ENCODE data around the gene PANK2. TPM values are rescaled to one million over a fixed set of nuclear protein-coding genes. Genes with fewer than 3 reads are reported as not detected.
"Not testable (repeated sequence)": the region's sequence is repeated elsewhere in the genome, so short reads cannot be mapped to it uniquely, and the experiment has no call there.

PANK2 gene
- total RNA-seq, 1 experiment from 2014 or later: 48.8 TPM

- in situ Hi-C loops (cut with HindIII; ENCODE audit: low pct_unique_long_range_greater_than_20kb, low sequenced_read_pairs): no loop called here
- DNase-seq (ENCODE audit: low read depth): no peak
These were observed 23.2 kb upstream of the PANK2 start for GRCh38 chr20:3865887-3866407.

- no peak for DNase-seq (ENCODE audit: low read depth)
- in situ Hi-C loops (cut with HindIII; ENCODE audit: low pct_unique_long_range_greater_than_20kb, low sequenced_read_pairs): no loop called here
These were observed 22.7 kb upstream of the PANK2 start for GRCh38 chr20:3866464-3866863.

GRCh38 chr20:3867802-3868201 lies 21.4 kb upstream of the PANK2 start:
- in situ Hi-C loops (cut with HindIII; ENCODE audit: low pct_unique_long_range_greater_than_20kb, low sequenced_read_pairs): no loop called here
- no peak for DNase-seq (ENCODE audit: low read depth)

DNA sequence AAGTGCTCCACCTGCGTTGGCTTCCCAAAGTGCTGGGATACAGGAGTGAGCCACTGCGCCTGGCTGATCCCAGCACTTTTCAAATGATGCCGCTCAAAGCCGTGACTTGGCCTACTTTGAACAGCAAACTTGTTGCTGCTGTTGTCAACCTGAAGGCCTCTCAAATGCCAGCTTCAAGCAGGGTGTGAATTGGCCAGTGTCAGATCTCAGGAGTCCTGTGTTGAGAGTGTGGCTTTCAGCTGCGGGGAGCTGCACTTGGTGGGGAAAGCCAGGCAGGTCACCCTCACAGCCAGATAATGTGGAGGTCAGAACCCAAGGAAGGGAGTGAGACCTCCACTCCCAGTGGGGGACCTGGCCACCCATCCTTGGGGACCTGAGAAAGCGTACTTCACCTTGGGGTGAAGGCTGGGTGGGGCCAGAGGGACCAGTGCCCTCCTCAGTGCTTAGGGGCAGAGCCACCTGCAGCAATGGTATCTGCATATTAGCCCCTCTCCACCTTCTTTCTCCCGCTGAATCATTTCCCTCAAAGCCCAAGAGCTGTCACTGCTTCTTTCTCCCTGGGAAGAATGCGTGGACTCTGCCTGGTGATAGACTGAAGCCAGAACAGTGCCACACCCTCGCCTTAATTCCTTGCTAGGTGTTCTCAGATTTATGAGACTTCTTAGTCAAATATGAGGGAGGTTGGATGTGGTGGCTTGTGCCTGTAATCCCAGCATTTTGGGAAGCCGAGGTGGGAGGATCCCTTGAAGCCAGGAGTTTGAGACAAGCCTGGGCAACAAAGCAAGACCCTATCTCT lies 19.1 kb upstream of the PANK2 start:
- DNase-seq (ENCODE audit: low read depth): no peak
- in situ Hi-C loops (cut with HindIII; ENCODE audit: low pct_unique_long_range_greater_than_20kb, low sequenced_read_pairs): no loop called here

DNA sequence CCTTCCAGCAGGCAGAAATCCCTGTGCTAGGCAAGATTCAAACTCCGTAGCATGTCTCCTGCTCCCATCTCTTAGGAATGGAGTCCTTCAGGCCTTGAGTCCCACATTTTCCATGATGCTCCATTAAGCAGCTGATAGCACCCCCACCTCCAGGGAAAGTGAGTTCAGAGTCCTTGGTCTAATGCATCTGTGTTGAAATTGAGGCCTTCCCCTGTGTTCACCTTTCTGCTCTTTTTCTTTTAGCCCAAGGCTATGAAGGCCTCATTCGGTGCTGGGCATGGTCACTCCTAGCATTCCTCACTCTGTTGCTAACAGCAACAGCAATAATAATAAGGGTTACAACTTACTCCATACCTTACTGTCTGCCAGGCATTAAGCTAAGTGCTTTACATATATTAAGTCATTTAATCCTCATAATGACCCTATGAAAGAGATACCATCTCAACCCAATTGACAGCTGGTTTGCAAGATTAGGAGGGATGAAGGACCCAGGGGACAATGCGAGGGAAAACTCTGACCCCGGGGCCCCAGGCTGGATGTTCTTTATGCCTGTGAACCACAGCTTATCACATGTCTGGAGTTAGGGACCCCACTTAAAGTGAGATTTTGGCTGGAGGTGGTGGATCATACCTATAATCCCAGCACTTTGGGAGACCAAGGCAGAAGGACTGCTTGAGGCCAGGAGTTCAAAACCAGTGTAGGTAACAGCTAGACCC lies 17.5 kb upstream of the PANK2 start:
- in situ Hi-C loops (cut with HindIII; ENCODE audit: low pct_unique_long_range_greater_than_20kb, low sequenced_read_pairs): no loop called here
- peak; percentile 57 for DNase-seq (ENCODE audit: low read depth)

DNA sequence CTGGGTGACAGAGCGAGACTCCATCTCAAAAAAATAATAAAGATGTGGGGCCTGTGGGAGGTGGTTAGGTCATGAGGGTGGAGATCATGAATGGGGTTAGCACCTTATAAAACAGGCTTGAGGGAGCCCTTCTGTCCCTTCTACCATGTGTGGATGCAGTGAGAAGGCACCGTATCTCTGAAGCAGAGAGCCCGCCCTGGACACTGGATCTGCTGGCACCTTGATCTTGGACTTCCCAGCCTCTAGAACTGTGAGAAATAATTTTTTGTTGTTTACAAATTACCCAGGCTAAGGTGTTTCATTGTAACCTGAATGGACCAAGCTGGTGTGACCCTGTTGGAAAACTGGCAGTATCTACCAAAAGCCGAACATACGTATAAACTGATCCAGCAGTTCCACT lies 15.7 kb upstream of the PANK2 start:
- DNase-seq (ENCODE audit: low read depth): no peak
- in situ Hi-C loops (cut with HindIII; ENCODE audit: low pct_unique_long_range_greater_than_20kb, low sequenced_read_pairs): no loop called here

- in situ Hi-C loops (cut with HindIII; ENCODE audit: low pct_unique_long_range_greater_than_20kb, low sequenced_read_pairs): no loop called here
- no peak for DNase-seq (ENCODE audit: low read depth)
These were observed 14.9 kb upstream of the PANK2 start for GRCh38 chr20:3874194-3874844.

- DNase-seq (ENCODE audit: low read depth): no peak
- in situ Hi-C loops (cut with HindIII; ENCODE audit: low pct_unique_long_range_greater_than_20kb, low sequenced_read_pairs): no loop called here
These were observed 13.7 kb upstream of the PANK2 start for GRCh38 chr20:3875378-3875974.

DNA sequence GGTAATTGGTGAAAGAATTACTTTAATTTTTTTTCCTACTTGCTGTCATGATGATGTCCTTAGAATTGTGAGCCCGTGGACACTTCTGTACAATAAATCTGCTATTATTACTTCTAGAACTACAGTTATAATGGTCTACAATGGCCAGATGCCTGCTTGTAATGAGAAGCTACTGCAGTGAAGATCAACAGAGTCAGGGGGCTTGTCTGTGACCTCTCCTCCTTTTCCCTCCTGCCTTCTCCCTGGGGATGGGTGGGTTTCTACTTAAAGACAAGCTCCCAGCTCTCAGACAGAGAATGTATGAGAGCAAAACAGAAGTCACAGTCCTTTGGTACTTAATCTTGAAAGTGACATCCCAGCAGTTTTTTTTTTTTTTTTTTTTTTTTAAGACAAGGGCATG lies 13.2 kb upstream of the PANK2 start:
- no peak for DNase-seq (ENCODE audit: low read depth)
- in situ Hi-C loops (cut with HindIII; ENCODE audit: low pct_unique_long_range_greater_than_20kb, low sequenced_read_pairs): no loop called here

DNA sequence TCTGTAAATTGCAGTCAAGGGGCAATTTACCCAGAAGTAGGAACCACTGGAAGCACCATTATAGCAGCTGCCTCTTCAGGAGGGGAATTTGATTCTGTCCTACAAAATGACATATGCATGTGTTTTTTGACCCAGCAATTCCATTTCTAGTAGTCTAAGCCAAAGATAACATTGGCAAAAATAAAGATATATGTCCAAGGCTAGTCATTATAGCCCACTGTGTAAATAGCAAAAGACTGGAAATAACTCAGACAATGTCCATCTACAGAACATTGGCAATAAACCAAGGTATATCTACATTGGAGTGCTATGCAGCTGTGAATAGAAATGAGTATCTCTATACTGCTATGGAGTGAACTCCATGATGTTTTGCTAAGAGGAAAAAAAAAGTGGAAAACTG lies 12.5 kb upstream of the PANK2 start:
- in situ Hi-C loops (cut with HindIII; ENCODE audit: low pct_unique_long_range_greater_than_20kb, low sequenced_read_pairs): no loop called here
- DNase-seq (ENCODE audit: low read depth): no peak

DNA sequence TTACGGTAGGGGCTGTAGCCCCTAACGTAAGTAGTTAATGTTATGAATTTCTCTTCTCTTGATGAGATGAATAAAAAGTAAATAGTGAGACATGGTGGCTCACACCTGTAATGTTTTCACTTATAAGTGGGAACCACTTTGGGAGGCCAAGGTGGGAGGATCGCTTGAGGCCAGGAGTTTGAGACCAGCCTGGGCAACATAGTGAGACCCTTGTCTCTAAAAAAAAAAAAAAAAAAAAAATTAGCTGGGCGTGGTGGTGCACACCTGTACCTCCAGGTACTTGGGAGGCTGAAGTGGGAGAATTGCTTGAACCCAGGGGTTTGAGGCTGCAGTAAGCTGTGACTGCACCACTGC lies 10.3 kb upstream of the PANK2 start:
- in situ Hi-C loops (cut with HindIII; ENCODE audit: low pct_unique_long_range_greater_than_20kb, low sequenced_read_pairs): not testable (repeated sequence)

GRCh38 chr20:3885715-3886114 lies 3.5 kb upstream of the PANK2 start:
- no peak for DNase-seq (ENCODE audit: low read depth)
- in situ Hi-C loops (cut with HindIII; ENCODE audit: low pct_unique_long_range_greater_than_20kb, low sequenced_read_pairs): no loop called here

More for the DNA sequence above, 10.3 kb upstream of the PANK2 start:
- not testable (repeated sequence) for DNase-seq (ENCODE audit: low read depth)

- in situ Hi-C loops (cut with HindIII; ENCODE audit: low pct_unique_long_range_greater_than_20kb, low sequenced_read_pairs): no loop called here
These were observed 1.1 kb upstream of the PANK2 start for GRCh38 chr20:3887876-3888620.

GRCh38 chr20:3889489-3890397 lies 556 bp downstream of the PANK2 start:
- peak; percentile 50 for DNase-seq (ENCODE audit: low read depth)
- in situ Hi-C loops (cut with HindIII; ENCODE audit: low pct_unique_long_range_greater_than_20kb, low sequenced_read_pairs): no loop called here

More at GRCh38 chr20:3887876-3888620, 1.1 kb upstream of the PANK2 start:
- no peak for DNase-seq (ENCODE audit: low read depth)

DNA sequence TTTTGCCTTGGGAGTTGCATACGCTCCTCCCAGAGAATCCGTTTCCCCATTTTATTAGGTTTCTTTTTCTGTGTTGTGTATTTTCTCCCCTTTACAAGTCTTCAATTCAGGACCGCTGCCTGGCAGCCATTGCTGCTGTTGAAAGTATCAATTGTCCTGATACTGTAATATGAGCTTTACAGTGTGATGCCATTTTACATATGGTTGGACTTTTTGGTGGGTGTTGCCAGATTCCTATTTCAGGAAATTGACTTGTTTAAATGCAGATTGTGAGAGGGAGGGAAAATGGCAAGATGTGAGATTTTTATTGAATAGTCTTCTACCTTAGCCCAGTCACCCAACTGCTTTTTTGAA lies 1.2 kb downstream of the PANK2 start:
- in situ Hi-C loops (cut with HindIII; ENCODE audit: low pct_unique_long_range_greater_than_20kb, low sequenced_read_pairs): no loop called here

DNA sequence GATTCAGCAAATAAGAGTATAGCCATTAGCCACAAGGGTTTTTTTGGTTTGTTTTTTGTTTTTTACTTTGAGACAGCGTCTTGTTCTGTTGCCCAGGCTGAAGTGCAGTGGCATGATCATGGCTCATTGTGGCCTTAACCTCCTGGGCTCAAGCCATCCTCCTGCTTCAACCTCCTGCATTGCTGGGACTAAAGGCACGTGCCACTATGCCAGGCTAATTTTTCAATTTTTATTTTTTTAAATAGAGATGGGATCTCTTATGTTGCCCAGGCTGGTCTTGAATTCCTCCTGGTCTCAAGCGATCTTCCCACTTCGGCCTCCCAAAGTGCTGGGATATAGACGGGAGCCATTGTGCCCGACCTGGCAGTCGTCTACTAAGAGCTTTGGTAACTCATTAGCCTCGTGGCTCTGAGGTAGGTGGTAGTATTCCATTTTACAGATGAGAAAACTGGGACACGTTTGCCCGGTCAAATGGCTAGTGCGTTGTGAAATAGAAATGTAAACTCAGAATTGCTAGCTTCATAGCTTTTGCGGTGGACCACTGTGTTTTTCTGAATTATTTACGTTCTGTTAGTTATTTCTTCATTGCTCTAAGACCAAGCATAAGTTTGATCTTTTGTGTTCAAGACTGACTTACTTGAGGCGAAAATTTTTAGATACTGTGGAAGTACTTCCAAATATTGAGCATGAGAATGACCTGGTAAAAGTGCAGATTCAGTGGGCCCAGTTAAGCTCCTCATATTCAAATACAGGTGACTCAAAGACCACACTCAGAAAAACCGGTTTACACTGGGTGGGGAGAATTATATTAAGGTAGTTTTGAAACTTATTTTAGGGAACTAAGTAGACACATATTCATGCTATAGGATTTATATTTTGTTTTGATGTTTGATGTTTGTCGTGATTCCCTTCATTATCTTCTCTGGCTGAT lies 2.1 kb downstream of the PANK2 start:
- in situ Hi-C loops (cut with HindIII; ENCODE audit: low pct_unique_long_range_greater_than_20kb, low sequenced_read_pairs): no loop called here
- no peak for DNase-seq (ENCODE audit: low read depth)

More for the DNA sequence above, 1.2 kb downstream of the PANK2 start:
- peak; percentile 50 for DNase-seq (ENCODE audit: low read depth)

All from Caki2 (cell line).